GM12878 (cell line): Measurements from ENCODE around the gene HK1. TPM values are rescaled to one million over a fixed set of nuclear protein-coding genes. Genes with fewer than 3 reads are reported as not detected.

ENCODE experiments used
- ATAC-seq: fragments of 200-7000 bp; cut with Tn5 transposase; 3 replicates; pipeline ENCODE4 v1.9.1; 2020; ENCODE audit warnings: mild to moderate bottlenecking, moderate library complexity
- BruUV-seq: library from RNA; stranded (reverse); fragments of 400-500 nt; replicated peaks from 2 replicates; lab custom pipeline; 2021; lab: Mats Ljungman, UMichigan
- CTCF ChIA-PET: fragments of 300-600 bp; sonication (Branson Sonifier 250); formaldehyde crosslinking; extraction: SDS; loops from one replicate; lab custom pipeline; 2021; ENCODE audit warnings: inconsistent platforms; lab: Yijun Ruan, JAX
- POLR2A ChIA-PET: fragments of 350-600 bp; formaldehyde crosslinking; extraction: SDS; loops from one replicate; lab custom pipeline; 2021; ENCODE audit warnings: inconsistent platforms; lab: Charles Lee
- RAD21 ChIA-PET: fragments of 300-600 bp; sonication (Branson Sonifier 250); formaldehyde crosslinking; loops from one replicate; lab custom pipeline; 2023; ENCODE audit warnings: antibody characterized with exemption; ENCODE audit not compliant: unreplicated experiment; lab: Charles Lee
- SMC1A ChIA-PET: fragments of 300-600 bp; sonication (Branson Sonifier 250); formaldehyde crosslinking; loops from one replicate; lab custom pipeline; 2023; ENCODE audit not compliant: unreplicated experiment, uncharacterized antibody; lab: Charles Lee
- DNase-seq: peaks from one replicate; pipeline ENCODE4 v3.0.0-alpha.2; 2011; ENCODE audit warnings: low read depth, low spot score
- FAIRE-seq: peaks from 3 replicates; lab custom pipeline; 2011; peaks lifted over from hg19 to GRCh38; lab: Jason Lieb, UNC
- H2AFZ ChIP-seq: 2 replicates; pipeline ENCODE4 v1.6.0; 2011; ENCODE audit warnings: low read depth, low read length, control low read depth; ENCODE audit not compliant: control insufficient read depth
- H3K27ac ChIP-seq: 2 replicates; pipeline ENCODE4 v1.5.1; 2011; ENCODE audit warnings: control low read depth; ENCODE audit not compliant: control insufficient read depth, insufficient read depth
- H3K27me3 ChIP-seq, 2 experiments: replicated peaks in 1 of 2; 2 replicates each; pipeline versions ENCODE4 v1.6.0 to v1.6.1; 2011; ENCODE audit warnings: low read length in 1 of 2; ENCODE audit not compliant: control insufficient read depth in 2 of 2, insufficient read depth in 2 of 2
- H3K36me3 ChIP-seq, 2 experiments: 2 replicates each; pipeline ENCODE4 v1.5.1; 2011; ENCODE audit warnings: low read length in 1 of 2; ENCODE audit not compliant: control insufficient read depth in 2 of 2, insufficient read depth in 2 of 2
- H3K4me1 ChIP-seq: 2 replicates; pipeline ENCODE4 v1.6.1; 2011; ENCODE audit warnings: mild to moderate bottlenecking, low read length, moderate library complexity, mixed read lengths; ENCODE audit not compliant: control insufficient read depth, insufficient read depth
- H3K4me2 ChIP-seq: 2 replicates; pipeline ENCODE4 v1.6.0; 2011; ENCODE audit warnings: control low read depth; ENCODE audit not compliant: control insufficient read depth, insufficient read depth
- H3K4me3 ChIP-seq: fragments of 200-600 bp; sonication (generic); 2 replicates; pipeline ENCODE4 v1.5.1; 2016
- H3K79me2 ChIP-seq: 2 replicates; pipeline ENCODE4 v1.6.0; 2011; ENCODE audit warnings: low read length; ENCODE audit not compliant: control insufficient read depth, insufficient read depth
- H3K9ac ChIP-seq: 2 replicates; pipeline ENCODE4 v1.8.0; 2011; ENCODE audit warnings: low read length, control low read depth, mixed read lengths; ENCODE audit not compliant: control insufficient read depth, insufficient read depth
- H3K9me3 ChIP-seq: replicated peaks from 3 replicates; pipeline ENCODE4 v1.5.1; 2011; ENCODE audit warnings: mild to moderate bottlenecking, low read length; ENCODE audit not compliant: control insufficient read depth, insufficient read depth
- H4K20me1 ChIP-seq: 2 replicates; pipeline ENCODE4 v1.6.0; 2011; ENCODE audit not compliant: control insufficient read depth, insufficient read depth
- CHD2 ChIP-seq: IDR thresholded peaks from 2 replicates; pipeline ENCODE4 v1.6.1; 2011; ENCODE audit warnings: low read depth, low read length, improper control_type of control experiment, borderline replicate concordance
- FOXK2 ChIP-seq: fragments of 450-650 bp; IDR thresholded peaks from 2 replicates; pipeline ENCODE4 v1.6.1; 2017; ENCODE audit warnings: mild to moderate bottlenecking, moderate library complexity
- IKZF1 ChIP-seq: fragments of 450-650 bp; conservative IDR thresholded peaks from 2 replicates; pipeline ENCODE4 v1.6.1; 2017; ENCODE audit warnings: antibody characterized with exemption, mild to moderate bottlenecking
- JUND ChIP-seq: IDR thresholded peaks from 2 replicates; pipeline ENCODE4 v1.6.1; 2012; ENCODE audit warnings: low read depth, mild to moderate bottlenecking, low read length, improper control_type of control experiment, moderate library complexity
- KDM1A ChIP-seq: fragments of 200-600 bp; sonication (generic); IDR thresholded peaks from 2 replicates; pipeline ENCODE4 v1.6.1; 2016; ENCODE audit warnings: borderline replicate concordance
- MTA2 ChIP-seq: fragments of 450-650 bp; IDR thresholded peaks from 2 replicates; pipeline ENCODE4 v1.6.1; 2016; ENCODE audit warnings: low read depth, mild to moderate bottlenecking, moderate library complexity
- NFYB ChIP-seq: IDR thresholded peaks from 2 replicates; pipeline ENCODE4 v1.6.1; 2011; ENCODE audit warnings: low read depth, mild to moderate bottlenecking, low read length, improper control_type of control experiment, moderate library complexity; ENCODE audit not compliant: insufficient read depth
- NR2F1 ChIP-seq: fragments of 450-650 bp; conservative IDR thresholded peaks from 2 replicates; pipeline ENCODE4 v1.6.1; 2017; ENCODE audit warnings: mild to moderate bottlenecking
- RELA ChIP-seq: fragments of 450-650 bp; IDR thresholded peaks from 2 replicates; pipeline ENCODE4 v1.8.0; 2014; ENCODE audit warnings: borderline replicate concordance; ENCODE audit not compliant: partially characterized antibody
- SIX5 ChIP-seq: IDR thresholded peaks from 2 replicates; pipeline ENCODE4 v1.6.1; 2011; ENCODE audit warnings: mild to moderate bottlenecking, low read depth, low read length, moderate library complexity; ENCODE audit not compliant: severe bottlenecking
- WGBS: methylation state at CpG from one replicate; pipeline ENCODE4 v1.1.6; 2016; ENCODE audit warnings: low lambda C conversion rate; ENCODE audit not compliant: insufficient replicate concordance, insufficient coverage; ENCODE audit errors: missing lambda C conversion rate; 5-methylcytosine and 5-hydroxymethylcytosine counted together
- in situ Hi-C: fragments of 300-500 bp; cut with MboI; formaldehyde crosslinking; loops from 9 replicates; pipeline ENCODE4 v1.14.3; 2018; ENCODE audit warnings: mixed read lengths
- intact Hi-C: fragments of 100-400 bp; cut with micrococcal nuclease; formaldehyde crosslinking; loops from one replicate; pipeline ENCODE4 v1.14.2; 2022; ENCODE audit not compliant: unreplicated experiment
- polyA plus RNA-seq, 11 experiments: library from polyadenylated mRNA; depleted of rRNA in 4 of 11; unstranded in 6 of 11; stranded (reverse) in 5 of 11; fragments of >200 nt; fragmentation: Nextera tagmentation in 4 of 11; fragmentation: Illumina TruSeq in 1 of 11; extraction: Ambion mirVana in 4 of 11; extraction: Trizol in 1 of 11; gene quantifications; 1 replicate in 1 of 11; 2 replicates in 10 of 11; pipeline versions ENCODE4 v1.2.1 to v1.2.3, GENCODE V29; 2011 to 2016; ENCODE audit warnings: inconsistent platforms in 2 of 11, missing spikeins in 2 of 11, low read depth in 1 of 11
- total RNA-seq, 4 experiments: library from RNA; depleted of rRNA in 3 of 4; stranded (reverse); fragments of >200 nt in 3 of 4; fragmentation: Illumina TruSeq in 1 of 4; extraction: Trizol in 1 of 4; gene quantifications; 2 replicates each; pipeline versions ENCODE4 v1.2.1 to v1.2.3, GENCODE V29; 2013 to 2021
- TF ChIP-seq, protein P1 (sequence below): fragments of 450-650 bp; conservative IDR thresholded peaks from 2 replicates; pipeline ENCODE4 v1.6.1; 2017; ENCODE audit warnings: mild to moderate bottlenecking, moderate library complexity
- TF ChIP-seq, protein P2 (sequence below): fragments of 450-650 bp; IDR thresholded peaks from 2 replicates; pipeline ENCODE4 v1.6.1; 2018; ENCODE audit warnings: borderline replicate concordance, mild to moderate bottlenecking; ENCODE audit not compliant: partially characterized antibody
- TF ChIP-seq, protein P3 (sequence below): IDR thresholded peaks from 2 replicates; pipeline ENCODE4 v1.6.1; 2011; ENCODE audit warnings: borderline replicate concordance, low read depth, mild to moderate bottlenecking, moderate library complexity, low read length; ENCODE audit not compliant: insufficient read depth, poor library complexity, severe bottlenecking

The HK1 gene
- total and polyA plus RNA-seq, 10 of the 15 experiments (the other 5 are each of a cell fraction or from before 2014, with no cell fraction given), result 3.4 to 77.3 (median 46.6) TPM

DNA sequence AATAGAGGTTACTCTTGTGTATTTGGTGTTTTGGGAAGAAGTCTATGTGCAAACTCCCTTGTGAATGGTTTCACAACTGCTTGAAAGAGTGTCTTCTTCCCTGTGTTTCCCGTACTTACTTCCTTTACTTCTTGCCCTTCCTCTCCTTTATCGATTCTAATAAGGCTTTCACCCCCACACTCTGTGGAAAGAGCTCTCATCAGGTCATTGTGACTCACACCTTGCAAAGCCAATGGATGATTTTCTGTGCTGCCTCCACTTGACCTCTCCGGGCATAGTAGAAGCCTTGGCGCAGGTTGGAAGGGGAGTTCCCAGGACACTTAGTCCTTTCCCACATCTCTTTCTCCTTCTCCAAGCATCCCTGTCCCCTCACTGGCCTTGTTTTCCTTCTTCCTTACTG lies 166.7 kb downstream of the HK1 start:
- ChIA-PET POLR2A (no interaction called here), RAD21 (no interaction called here), CTCF (interaction anchor here (0.6 to 1.2 kb wide), 2 partner anchors 13 to 63 kb away, joined by 3 read pairs; no protein-coding TSS in a partner anchor)

DNA sequence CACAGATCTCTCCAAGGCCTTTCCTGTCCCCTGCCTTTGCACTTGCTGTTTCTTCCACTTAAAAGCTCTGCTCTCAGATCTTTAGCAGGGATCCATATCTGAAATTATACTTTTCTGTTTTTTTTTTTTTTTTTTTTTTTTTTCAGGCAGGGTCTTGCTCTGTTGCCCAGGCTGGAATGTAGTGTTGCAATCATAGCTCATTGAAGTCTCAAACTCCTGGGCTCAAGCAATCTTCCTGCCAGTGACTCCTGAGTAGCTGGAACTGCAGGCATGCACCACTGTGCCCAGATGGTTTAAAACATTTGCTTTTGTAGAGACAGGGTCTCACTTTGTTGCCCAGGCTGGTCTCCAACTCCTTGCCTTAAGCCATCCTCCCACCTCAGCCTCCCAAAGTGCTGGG lies 167.9 kb downstream of the HK1 start:
- Histone ChIP-seq H3K9me3 (no peaks in the 10 kb centered on the region), H3K4me2 (no peak overlapping the region), H3K4me1 (no peaks in the 10 kb centered on the region; the same call in 1 of the 2 replicates), H3K4me3 (no peak overlapping the region), H3K27me3 (no peaks in the 10 kb centered on the region), H3K9ac (no peak overlapping the region), H3K27ac (no peak overlapping the region), H3K36me3 (no peaks in the 10 kb centered on the region), H2AFZ (no peak overlapping the region), H3K79me2 (no peaks in the 10 kb centered on the region), H4K20me1 (no peaks in the 10 kb centered on the region)
- no peak for DNase-seq
- in situ Hi-C loops (no loop called here), intact Hi-C loops (no loop called here)
- ATAC-seq, result no peak
- SMC1A ChIA-PET, result interaction anchor here (0.9 to 1.9 kb wide), 4 partner anchors 11 to 21 kb away, joined by 3 to 6 read pairs (median 4); no protein-coding TSS in a partner anchor
- no TSS peak for BruUV-seq
- CTCF ChIA-PET, result interaction anchor here (1.2 to 1.7 kb wide), 5 partner anchors 13 to 41 kb away, joined by 3 to 7 read pairs (median 4); no protein-coding TSS in a partner anchor
- RAD21 ChIA-PET, result interaction anchor here (1.5 kb wide), 1 partner anchor 35 kb away, joined by 4 read pairs; no protein-coding TSS in a partner anchor
- no peak for FAIRE-seq
- POLR2A ChIA-PET, result interaction anchor here (0.6 to 0.7 kb wide), 4 partner anchors 14 to 696 kb away, joined by 3 to 10 read pairs (median 7); no protein-coding TSS in a partner anchor
- no peak for TF ChIP-seq FOXK2
- TF ChIP-seq, protein P1, sequence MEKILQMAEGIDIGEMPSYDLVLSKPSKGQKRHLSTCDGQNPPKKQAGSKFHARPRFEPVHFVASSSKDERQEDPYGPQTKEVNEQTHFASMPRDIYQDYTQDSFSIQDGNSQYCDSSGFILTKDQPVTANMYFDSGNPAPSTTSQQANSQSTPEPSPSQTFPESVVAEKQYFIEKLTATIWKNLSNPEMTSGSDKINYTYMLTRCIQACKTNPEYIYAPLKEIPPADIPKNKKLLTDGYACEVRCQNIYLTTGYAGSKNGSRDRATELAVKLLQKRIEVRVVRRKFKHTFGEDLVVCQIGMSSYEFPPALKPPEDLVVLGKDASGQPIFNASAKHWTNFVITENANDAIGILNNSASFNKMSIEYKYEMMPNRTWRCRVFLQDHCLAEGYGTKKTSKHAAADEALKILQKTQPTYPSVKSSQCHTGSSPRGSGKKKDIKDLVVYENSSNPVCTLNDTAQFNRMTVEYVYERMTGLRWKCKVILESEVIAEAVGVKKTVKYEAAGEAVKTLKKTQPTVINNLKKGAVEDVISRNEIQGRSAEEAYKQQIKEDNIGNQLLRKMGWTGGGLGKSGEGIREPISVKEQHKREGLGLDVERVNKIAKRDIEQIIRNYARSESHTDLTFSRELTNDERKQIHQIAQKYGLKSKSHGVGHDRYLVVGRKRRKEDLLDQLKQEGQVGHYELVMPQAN, result no peak
- TF ChIP-seq, protein P2, sequence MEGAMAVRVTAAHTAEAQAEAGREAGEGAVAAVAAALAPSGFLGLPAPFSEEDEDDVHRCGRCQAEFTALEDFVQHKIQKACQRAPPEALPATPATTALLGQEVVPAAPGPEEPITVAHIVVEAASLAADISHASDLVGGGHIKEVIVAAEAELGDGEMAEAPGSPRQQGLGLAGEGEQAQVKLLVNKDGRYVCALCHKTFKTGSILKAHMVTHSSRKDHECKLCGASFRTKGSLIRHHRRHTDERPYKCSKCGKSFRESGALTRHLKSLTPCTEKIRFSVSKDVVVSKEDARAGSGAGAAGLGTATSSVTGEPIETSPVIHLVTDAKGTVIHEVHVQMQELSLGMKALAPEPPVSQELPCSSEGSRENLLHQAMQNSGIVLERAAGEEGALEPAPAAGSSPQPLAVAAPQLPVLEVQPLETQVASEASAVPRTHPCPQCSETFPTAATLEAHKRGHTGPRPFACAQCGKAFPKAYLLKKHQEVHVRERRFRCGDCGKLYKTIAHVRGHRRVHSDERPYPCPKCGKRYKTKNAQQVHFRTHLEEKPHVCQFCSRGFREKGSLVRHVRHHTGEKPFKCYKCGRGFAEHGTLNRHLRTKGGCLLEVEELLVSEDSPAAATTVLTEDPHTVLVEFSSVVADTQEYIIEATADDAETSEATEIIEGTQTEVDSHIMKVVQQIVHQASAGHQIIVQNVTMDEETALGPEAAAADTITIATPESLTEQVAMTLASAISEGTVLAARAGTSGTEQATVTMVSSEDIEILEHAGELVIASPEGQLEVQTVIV, result no peak
- TF ChIP-seq NR2F1, result no peak
- TF ChIP-seq, protein P3, sequence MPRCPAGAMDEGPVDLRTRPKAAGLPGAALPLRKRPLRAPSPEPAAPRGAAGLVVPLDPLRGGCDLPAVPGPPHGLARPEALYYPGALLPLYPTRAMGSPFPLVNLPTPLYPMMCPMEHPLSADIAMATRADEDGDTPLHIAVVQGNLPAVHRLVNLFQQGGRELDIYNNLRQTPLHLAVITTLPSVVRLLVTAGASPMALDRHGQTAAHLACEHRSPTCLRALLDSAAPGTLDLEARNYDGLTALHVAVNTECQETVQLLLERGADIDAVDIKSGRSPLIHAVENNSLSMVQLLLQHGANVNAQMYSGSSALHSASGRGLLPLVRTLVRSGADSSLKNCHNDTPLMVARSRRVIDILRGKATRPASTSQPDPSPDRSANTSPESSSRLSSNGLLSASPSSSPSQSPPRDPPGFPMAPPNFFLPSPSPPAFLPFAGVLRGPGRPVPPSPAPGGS, result no peak
- no peak for TF ChIP-seq KDM1A
- no peak for TF ChIP-seq CHD2
- no peak for TF ChIP-seq IKZF1
- no peak for TF ChIP-seq MTA2
- no peak for TF ChIP-seq NFYB

More for the DNA sequence above, 166.7 kb downstream of the HK1 start:
- in situ Hi-C loops, result no loop called here
- Histone ChIP-seq H3K4me2 (no peak overlapping the region), H4K20me1 (no peaks in the 10 kb centered on the region), H3K36me3 (no peaks in the 10 kb centered on the region), H3K4me1 (no peaks in the 10 kb centered on the region), H3K9me3 (no peaks in the 10 kb centered on the region), H3K9ac (no peak overlapping the region), H3K27me3 (no peaks in the 10 kb centered on the region), H3K4me3 (no peak overlapping the region), H2AFZ (no peak overlapping the region), H3K27ac (no peak overlapping the region), H3K79me2 (no peaks in the 10 kb centered on the region)
- DNase-seq, result no peak
- FAIRE-seq, result no peak
- 62% methylated on average over 3 of the region's 4 CpGs for WGBS
- BruUV-seq, result no TSS peak
- TF ChIP-seq RELA (no peak), SIX5 (no peak), JUND (no peak)
- SMC1A ChIA-PET, result no interaction called here
- no peak for ATAC-seq
- intact Hi-C loops, result no loop called here
